Measurements from ENCODE around the gene ADGRG6. TPM values are rescaled to one million over a fixed set of nuclear protein-coding genes. Genes with fewer than 3 reads are reported as not detected.

The ADGRG6 gene
- total and polyA plus RNA-seq, 12 donors = 0.72 to 24.6 (median 5.3) TPM

DNA sequence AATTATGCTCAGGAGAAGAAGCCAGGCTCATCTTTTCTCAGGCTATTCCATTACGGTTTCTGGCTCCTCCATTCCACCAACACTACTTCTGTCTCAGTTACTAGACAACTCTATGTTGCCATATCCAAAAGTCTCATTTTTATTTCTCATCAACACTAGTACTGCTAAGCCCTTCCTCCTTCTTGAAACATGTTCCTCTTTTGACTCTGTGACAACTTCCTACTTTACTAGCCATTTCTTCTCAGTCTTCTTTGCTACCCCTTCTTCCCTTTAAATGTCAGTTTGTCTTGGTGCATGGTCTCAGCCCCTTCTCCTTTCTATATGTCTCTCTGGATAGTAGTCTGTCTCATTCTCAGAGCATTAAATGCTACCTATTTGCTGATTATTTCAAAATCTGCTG lies 7.1 kb upstream of the ADGRG6 start:
- H3K27ac ChIP-seq = no peak overlapping the region
- no peaks in the 10 kb centered on the region for H3K36me3 ChIP-seq (replicated peaks in 1 of 2)
- no peak overlapping the region for H3K4me3 ChIP-seq
- 48 to 67% (median 61%) methylated on average over 1 of the region's 1 CpG for WGBS, 4 donors
- TF ChIP-seq, protein P1, sequence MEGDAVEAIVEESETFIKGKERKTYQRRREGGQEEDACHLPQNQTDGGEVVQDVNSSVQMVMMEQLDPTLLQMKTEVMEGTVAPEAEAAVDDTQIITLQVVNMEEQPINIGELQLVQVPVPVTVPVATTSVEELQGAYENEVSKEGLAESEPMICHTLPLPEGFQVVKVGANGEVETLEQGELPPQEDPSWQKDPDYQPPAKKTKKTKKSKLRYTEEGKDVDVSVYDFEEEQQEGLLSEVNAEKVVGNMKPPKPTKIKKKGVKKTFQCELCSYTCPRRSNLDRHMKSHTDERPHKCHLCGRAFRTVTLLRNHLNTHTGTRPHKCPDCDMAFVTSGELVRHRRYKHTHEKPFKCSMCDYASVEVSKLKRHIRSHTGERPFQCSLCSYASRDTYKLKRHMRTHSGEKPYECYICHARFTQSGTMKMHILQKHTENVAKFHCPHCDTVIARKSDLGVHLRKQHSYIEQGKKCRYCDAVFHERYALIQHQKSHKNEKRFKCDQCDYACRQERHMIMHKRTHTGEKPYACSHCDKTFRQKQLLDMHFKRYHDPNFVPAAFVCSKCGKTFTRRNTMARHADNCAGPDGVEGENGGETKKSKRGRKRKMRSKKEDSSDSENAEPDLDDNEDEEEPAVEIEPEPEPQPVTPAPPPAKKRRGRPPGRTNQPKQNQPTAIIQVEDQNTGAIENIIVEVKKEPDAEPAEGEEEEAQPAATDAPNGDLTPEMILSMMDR (IDR thresholded peaks at IDR 0.05) = no peak
- no peak for TF ChIP-seq POLR2A (IDR thresholded peaks at IDR 0.05)
- intact Hi-C loops (cut with DNase I) = no loop called here
- no peaks in the 10 kb centered on the region for H3K4me1 ChIP-seq (replicated peaks in 1 of 2)
- no peaks in the 10 kb centered on the region for H3K9me3 ChIP-seq (replicated peaks in 1 of 3)
- no peak for DNase-seq
- no peaks in the 10 kb centered on the region for H3K27me3 ChIP-seq

GRCh38 chr6:142296975-142297604 lies 4.7 kb upstream of the ADGRG6 start:
- no peak for TF ChIP-seq POLR2A (IDR thresholded peaks at IDR 0.05)
- TF ChIP-seq, protein P1 (IDR thresholded peaks at IDR 0.05) = no peak
- H3K4me3 ChIP-seq = no peak overlapping the region
- DNase-seq = no peak
- H3K27me3 ChIP-seq = peaks cover 7% of the 10 kb centered on the region
- H3K9me3 ChIP-seq (replicated peaks in 1 of 3) = no peaks in the 10 kb centered on the region
- intact Hi-C loops (cut with DNase I) = no loop called here
- H3K4me1 ChIP-seq (replicated peaks in 1 of 2) = no peaks in the 10 kb centered on the region
- no peaks in the 10 kb centered on the region for H3K36me3 ChIP-seq (replicated peaks in 1 of 2)
- H3K27ac ChIP-seq = no peak overlapping the region
- 60 to 84% (median 71%) methylated on average over 2 of the region's 2 CpGs for WGBS, 4 donors

DNA sequence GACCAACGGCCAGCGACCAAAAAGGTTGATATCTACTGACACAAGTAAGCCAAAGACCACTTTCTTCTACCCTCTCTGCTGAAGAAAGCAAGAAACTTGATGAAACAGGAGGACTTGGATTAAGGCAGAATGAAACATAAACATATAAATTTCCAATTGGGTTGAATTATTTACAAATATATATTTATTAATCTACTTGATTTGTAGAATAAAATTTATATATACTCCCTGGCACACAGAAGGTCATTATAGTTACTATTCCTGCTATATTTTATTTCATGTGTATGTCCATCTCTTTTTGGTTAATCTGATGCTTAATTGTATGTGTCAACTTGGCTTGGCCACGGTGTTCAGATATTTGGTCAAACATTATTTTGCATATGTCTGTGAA lies 4.2 kb upstream of the ADGRG6 start:
- TF ChIP-seq POLR2A (IDR thresholded peaks at IDR 0.05) = no peak
- TF ChIP-seq, protein P1 (IDR thresholded peaks at IDR 0.05) = no peak

GRCh38 chr6:142297996-142298753 lies 3.6 kb upstream of the ADGRG6 start:
- WGBS, 4 donors = 43 to 49% (median 45%) methylated on average over 3 of the region's 3 CpGs
- intact Hi-C loops (cut with DNase I) = no loop called here
- H3K27me3 ChIP-seq = peaks cover 7% of the 10 kb centered on the region
- no peak overlapping the region for H3K4me3 ChIP-seq
- H3K36me3 ChIP-seq (replicated peaks in 1 of 2) = no peaks in the 10 kb centered on the region
- TF ChIP-seq, protein P1 (IDR thresholded peaks at IDR 0.05) = no peak
- no peak for TF ChIP-seq POLR2A (IDR thresholded peaks at IDR 0.05)
- H3K4me1 ChIP-seq (replicated peaks in 1 of 2) = no peaks in the 10 kb centered on the region
- H3K9me3 ChIP-seq (replicated peaks in 1 of 3) = no peaks in the 10 kb centered on the region
- H3K27ac ChIP-seq = no peak overlapping the region
- DNase-seq = peak in 1 of 7 donors; percentile 4

More for the DNA sequence above, 4.2 kb upstream of the ADGRG6 start:
- Histone ChIP-seq H3K4me3 (no peak overlapping the region), H3K4me1 (replicated peaks in 1 of 2) (no peaks in the 10 kb centered on the region), H3K36me3 (replicated peaks in 1 of 2) (no peaks in the 10 kb centered on the region), H3K27ac (no peak overlapping the region), H3K27me3 (peaks cover 7% of the 10 kb centered on the region), H3K9me3 (replicated peaks in 1 of 3) (no peaks in the 10 kb centered on the region)
- intact Hi-C loops (cut with DNase I) = no loop called here
- 84 to 89% (median 87%) methylated on average over 3 of the region's 3 CpGs for WGBS, 4 donors
- DNase-seq = no peak
